Measurements from ENCODE around the gene KLHDC4.

Gene KLHDC4

DNA sequence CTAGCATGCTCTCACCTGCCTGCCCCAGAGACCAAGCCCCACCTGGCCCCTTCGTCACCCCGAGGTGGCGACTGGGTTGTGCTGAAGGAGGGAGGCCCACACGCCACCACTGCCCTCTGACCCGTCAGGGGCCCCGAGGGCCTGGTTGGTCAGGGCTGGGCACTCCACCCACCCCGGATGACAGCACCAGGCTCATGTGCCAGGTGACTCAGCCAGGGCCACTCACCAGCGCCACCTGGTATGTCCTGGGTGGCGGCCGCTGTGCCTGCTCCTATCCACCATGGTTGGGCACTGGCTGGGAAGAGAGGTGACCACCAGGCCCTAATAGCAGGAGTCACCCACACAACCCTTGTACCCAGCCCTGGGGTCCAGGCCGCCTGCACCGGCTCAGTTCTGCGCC lies 94.6 kb downstream of the KLHDC4 start:
- TF ChIP-seq SUZ12 (IDR thresholded peaks at IDR 0.05; ENCODE audit: extremely low read depth, insufficient read depth, insufficient read length) (no peak), ZNF274 (IDR thresholded peaks at IDR 0.05; ENCODE audit: low read depth, low read length) (no peak), YY1 (IDR thresholded peaks at IDR 0.05; ENCODE audit: insufficient read depth, insufficient read length) (no peak)
- DNase-seq (ENCODE audit: low read depth, low spot score): no peak

DNA sequence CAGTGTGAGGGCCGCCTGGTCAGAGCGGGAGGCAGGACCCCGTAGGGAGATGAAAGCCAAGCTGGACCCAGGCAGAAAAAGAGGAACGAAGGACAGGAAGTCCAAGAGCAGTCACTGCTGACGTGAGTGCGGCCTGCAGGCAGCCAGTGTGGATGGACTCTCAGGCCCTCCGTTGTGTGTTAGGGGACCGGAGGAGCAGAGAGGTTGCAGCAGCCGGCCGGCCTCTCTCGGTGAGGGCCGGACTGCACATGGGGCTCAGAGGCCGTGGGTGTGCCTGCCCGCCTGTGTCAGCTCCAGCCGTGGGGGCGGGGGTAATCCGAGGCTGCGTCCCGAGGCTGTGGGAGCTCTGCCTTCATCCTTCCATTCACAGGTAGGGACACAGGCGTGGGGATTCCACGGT lies 96.1 kb downstream of the KLHDC4 start:
- Histone ChIP-seq H3K9ac (ENCODE audit: insufficient read length, low read depth) (peak overlapping the region; percentile 18), H3K27me3 (ENCODE audit: insufficient read depth, insufficient read length) (no peaks in the 10 kb centered on the region), H3K9me3 (ENCODE audit: insufficient read depth, low read length) (no peaks in the 10 kb centered on the region), H3K4me1 (ENCODE audit: insufficient read depth, insufficient read length) (peaks cover 14% of the 10 kb centered on the region), H3K36me3 (ENCODE audit: insufficient read depth, insufficient read length, low read length) (no peaks in the 10 kb centered on the region), H3K4me3 (ENCODE audit: insufficient read length, low read depth) (no peak overlapping the region)
- TF ChIP-seq SUZ12 (IDR thresholded peaks at IDR 0.05; ENCODE audit: extremely low read depth, insufficient read depth, insufficient read length) (no peak), ZNF274 (IDR thresholded peaks at IDR 0.05; ENCODE audit: low read depth, low read length) (no peak), YY1 (IDR thresholded peaks at IDR 0.05; ENCODE audit: insufficient read depth, insufficient read length) (no peak)
- DNase-seq (ENCODE audit: low read depth, low spot score): no peak

More for the DNA sequence above, 94.6 kb downstream of the KLHDC4 start:
- no peaks in the 10 kb centered on the region for H3K36me3 ChIP-seq (ENCODE audit: insufficient read depth, insufficient read length, low read length)
- peaks cover 16% of the 10 kb centered on the region for H3K4me1 ChIP-seq (ENCODE audit: insufficient read depth, insufficient read length)
- no peak overlapping the region for H3K9ac ChIP-seq (ENCODE audit: insufficient read length, low read depth)
- H3K4me3 ChIP-seq (ENCODE audit: insufficient read length, low read depth): no peak overlapping the region
- H3K27me3 ChIP-seq (ENCODE audit: insufficient read depth, insufficient read length): no peaks in the 10 kb centered on the region
- H3K9me3 ChIP-seq (ENCODE audit: insufficient read depth, low read length): no peaks in the 10 kb centered on the region

DNA sequence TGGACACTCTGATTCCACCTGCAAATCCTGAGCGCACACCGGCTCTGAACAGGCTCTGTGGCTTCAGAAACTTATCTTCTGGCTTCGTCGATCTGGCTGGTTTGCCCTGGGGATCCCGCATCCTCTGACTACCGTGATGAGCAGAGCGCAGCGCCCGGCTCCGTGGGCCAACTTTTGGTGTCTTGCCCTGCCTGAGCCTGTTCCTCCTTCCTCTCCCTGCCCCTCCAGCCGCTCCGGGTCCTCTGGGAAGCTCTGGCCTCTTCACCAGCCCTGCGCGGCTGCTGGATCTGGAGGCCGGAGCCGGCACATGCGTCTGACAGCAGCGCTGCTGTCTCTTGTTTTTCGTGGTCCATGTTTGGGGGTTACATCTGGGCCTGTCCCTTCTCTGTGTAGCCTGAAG lies 97.8 kb downstream of the KLHDC4 start:
- Histone ChIP-seq H3K9ac (ENCODE audit: insufficient read length, low read depth) (peak overlapping the region; percentile 12), H3K4me1 (ENCODE audit: insufficient read depth, insufficient read length) (peaks cover 11% of the 10 kb centered on the region), H3K4me3 (ENCODE audit: insufficient read length, low read depth) (no peak overlapping the region), H3K27me3 (ENCODE audit: insufficient read depth, insufficient read length) (no peaks in the 10 kb centered on the region), H3K36me3 (ENCODE audit: insufficient read depth, insufficient read length, low read length) (no peaks in the 10 kb centered on the region), H3K9me3 (ENCODE audit: insufficient read depth, low read length) (no peaks in the 10 kb centered on the region)
- TF ChIP-seq SUZ12 (IDR thresholded peaks at IDR 0.05; ENCODE audit: extremely low read depth, insufficient read depth, insufficient read length): no peak
- TF ChIP-seq ZNF274 (IDR thresholded peaks at IDR 0.05; ENCODE audit: low read depth, low read length): no peak
- TF ChIP-seq YY1 (IDR thresholded peaks at IDR 0.05; ENCODE audit: insufficient read depth, insufficient read length): no peak
- DNase-seq (ENCODE audit: low read depth, low spot score): no peak

DNA sequence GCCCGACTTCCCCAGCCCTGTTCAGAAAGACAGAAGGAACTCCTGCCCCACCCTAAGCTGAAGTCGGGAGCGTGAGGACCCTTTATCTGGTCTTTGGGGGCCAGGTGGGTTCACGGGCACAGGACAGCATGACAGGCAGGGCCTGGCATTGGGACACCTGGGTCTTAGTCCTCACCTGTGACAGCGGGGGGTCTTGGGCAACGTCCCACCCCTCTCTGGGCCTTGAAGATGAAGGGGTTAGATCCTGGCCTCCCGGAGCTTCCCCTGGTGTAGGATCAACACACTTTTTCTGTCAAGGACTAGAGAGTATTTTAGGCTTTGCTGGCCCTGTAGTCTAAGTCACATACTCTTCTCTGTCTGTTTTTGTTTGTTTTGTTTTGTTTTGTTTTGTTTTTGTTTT lies 98.3 kb downstream of the KLHDC4 start:
- peaks cover 15% of the 10 kb centered on the region for H3K4me1 ChIP-seq (ENCODE audit: insufficient read depth, insufficient read length)
- no peak overlapping the region for H3K4me3 ChIP-seq (ENCODE audit: insufficient read length, low read depth)
- no peaks in the 10 kb centered on the region for H3K27me3 ChIP-seq (ENCODE audit: insufficient read depth, insufficient read length)
- TF ChIP-seq ZNF274 (IDR thresholded peaks at IDR 0.05; ENCODE audit: low read depth, low read length) (no peak), SUZ12 (IDR thresholded peaks at IDR 0.05; ENCODE audit: extremely low read depth, insufficient read depth, insufficient read length) (no peak), YY1 (IDR thresholded peaks at IDR 0.05; ENCODE audit: insufficient read depth, insufficient read length) (no peak)
- no peaks in the 10 kb centered on the region for H3K9me3 ChIP-seq (ENCODE audit: insufficient read depth, low read length)
- no peak for DNase-seq (ENCODE audit: low read depth, low spot score)
- no peak overlapping the region for H3K9ac ChIP-seq (ENCODE audit: insufficient read length, low read depth)
- H3K36me3 ChIP-seq (ENCODE audit: insufficient read depth, insufficient read length, low read length): no peaks in the 10 kb centered on the region

DNA sequence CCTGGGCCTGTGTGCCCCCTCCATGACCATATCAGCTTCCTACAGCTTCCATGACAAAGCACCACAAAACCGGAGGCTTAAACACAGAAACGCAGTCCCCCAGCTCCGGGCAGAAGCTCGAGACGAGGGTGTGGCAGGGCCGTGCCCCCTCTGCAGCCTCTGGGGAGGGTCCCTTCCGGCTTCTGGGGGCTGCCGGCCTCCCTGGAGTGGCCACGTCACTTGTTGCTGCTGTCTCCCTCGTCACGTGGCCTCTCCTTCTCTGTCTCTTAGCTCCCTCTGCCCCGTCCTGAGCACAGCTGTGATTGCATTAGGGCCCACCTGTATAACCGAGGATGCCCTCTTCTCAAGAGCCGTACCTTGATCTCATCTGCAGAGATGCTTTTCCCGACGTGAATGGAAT lies 98.9 kb downstream of the KLHDC4 start:
- Histone ChIP-seq H3K4me1 (ENCODE audit: insufficient read depth, insufficient read length) (peaks cover 16% of the 10 kb centered on the region), H3K9me3 (ENCODE audit: insufficient read depth, low read length) (no peaks in the 10 kb centered on the region), H3K36me3 (ENCODE audit: insufficient read depth, insufficient read length, low read length) (no peaks in the 10 kb centered on the region), H3K4me3 (ENCODE audit: insufficient read length, low read depth) (no peak overlapping the region), H3K27me3 (ENCODE audit: insufficient read depth, insufficient read length) (no peaks in the 10 kb centered on the region), H3K9ac (ENCODE audit: insufficient read length, low read depth) (no peak overlapping the region)
- TF ChIP-seq SUZ12 (IDR thresholded peaks at IDR 0.05; ENCODE audit: extremely low read depth, insufficient read depth, insufficient read length) (no peak), ZNF274 (IDR thresholded peaks at IDR 0.05; ENCODE audit: low read depth, low read length) (no peak), YY1 (IDR thresholded peaks at IDR 0.05; ENCODE audit: insufficient read depth, insufficient read length) (no peak)
- no peak for DNase-seq (ENCODE audit: low read depth, low spot score)

DNA sequence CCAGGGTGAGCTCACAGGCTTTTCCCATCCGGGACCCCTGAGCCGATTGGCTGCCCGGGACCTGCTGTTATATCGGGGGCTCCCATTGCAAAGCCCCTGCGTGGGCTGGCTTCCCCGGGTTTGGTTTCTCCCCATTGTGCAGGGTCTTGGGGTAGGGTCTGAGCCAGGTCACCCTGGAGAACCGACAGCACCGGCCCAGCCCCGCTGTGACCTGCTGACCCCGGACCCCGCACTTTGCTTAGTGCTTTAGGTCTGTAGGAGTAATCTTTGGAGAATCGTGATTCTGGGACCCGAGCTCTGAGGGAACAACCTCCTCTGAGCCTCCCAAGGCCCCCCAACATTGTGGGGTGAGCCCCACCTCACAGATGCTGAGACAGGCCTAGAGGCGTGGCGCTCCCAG lies 100.6 kb downstream of the KLHDC4 start:
- TF ChIP-seq ZNF274 (IDR thresholded peaks at IDR 0.05; ENCODE audit: low read depth, low read length) (no peak), SUZ12 (IDR thresholded peaks at IDR 0.05; ENCODE audit: extremely low read depth, insufficient read depth, insufficient read length) (no peak), YY1 (IDR thresholded peaks at IDR 0.05; ENCODE audit: insufficient read depth, insufficient read length) (no peak)
- no peak for DNase-seq (ENCODE audit: low read depth, low spot score)
- no peak overlapping the region for H3K9ac ChIP-seq (ENCODE audit: insufficient read length, low read depth)
- no peak overlapping the region for H3K4me3 ChIP-seq (ENCODE audit: insufficient read length, low read depth)
- no peaks in the 10 kb centered on the region for H3K36me3 ChIP-seq (ENCODE audit: insufficient read depth, insufficient read length, low read length)
- H3K27me3 ChIP-seq (ENCODE audit: insufficient read depth, insufficient read length): no peaks in the 10 kb centered on the region
- H3K4me1 ChIP-seq (ENCODE audit: insufficient read depth, insufficient read length): peaks cover 13% of the 10 kb centered on the region
- H3K9me3 ChIP-seq (ENCODE audit: insufficient read depth, low read length): no peaks in the 10 kb centered on the region

DNA sequence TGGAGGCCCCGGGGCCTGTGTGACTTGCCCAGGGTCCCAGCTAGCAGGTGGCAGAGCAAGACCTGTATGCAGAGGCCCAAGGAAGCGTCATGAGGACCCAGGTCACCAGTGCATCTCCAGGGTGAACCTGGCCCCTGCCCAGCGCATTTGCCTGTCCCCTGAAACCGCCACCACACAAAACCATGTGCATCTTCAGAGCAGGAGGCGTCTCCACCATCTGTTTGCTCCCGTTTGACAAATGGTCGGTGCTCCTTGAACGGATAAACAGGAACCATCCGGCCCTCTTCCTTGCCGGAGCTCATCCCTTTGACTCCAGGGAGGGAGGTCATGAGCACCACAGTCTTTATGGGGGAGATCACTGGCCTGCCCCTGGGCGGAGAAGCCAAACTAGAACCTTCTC lies 101.0 kb downstream of the KLHDC4 start:
- H3K4me1 ChIP-seq (ENCODE audit: insufficient read depth, insufficient read length): peaks cover 14% of the 10 kb centered on the region
- no peaks in the 10 kb centered on the region for H3K9me3 ChIP-seq (ENCODE audit: insufficient read depth, low read length)
- H3K9ac ChIP-seq (ENCODE audit: insufficient read length, low read depth): no peak overlapping the region
- H3K27me3 ChIP-seq (ENCODE audit: insufficient read depth, insufficient read length): no peaks in the 10 kb centered on the region
- no peaks in the 10 kb centered on the region for H3K36me3 ChIP-seq (ENCODE audit: insufficient read depth, insufficient read length, low read length)
- TF ChIP-seq ZNF274 (IDR thresholded peaks at IDR 0.05; ENCODE audit: low read depth, low read length) (no peak), SUZ12 (IDR thresholded peaks at IDR 0.05; ENCODE audit: extremely low read depth, insufficient read depth, insufficient read length) (no peak), YY1 (IDR thresholded peaks at IDR 0.05; ENCODE audit: insufficient read depth, insufficient read length) (no peak)
- no peak for DNase-seq (ENCODE audit: low read depth, low spot score)
- no peak overlapping the region for H3K4me3 ChIP-seq (ENCODE audit: insufficient read length, low read depth)

Measured in NT2/D1 (cell line).